ENCODE data around the gene ACSS3.
"Not testable (repeated sequence)": the region's sequence is repeated elsewhere in the genome, so short reads cannot be mapped to it uniquely, and the experiment has no call there.

The ACSS3 gene

GRCh38 chr12:81172851-81173250 lies 95.0 kb downstream of the ACSS3 start:
- DNase-seq (ENCODE audit: low spot score), result no peak
- TF ChIP-seq CTCF (IDR thresholded peaks at IDR 0.05; ENCODE audit: extremely low read depth, insufficient read depth, missing control alignments), result no peak
- in situ Hi-C loops (cut with MboI; ENCODE audit: low pct_unique_long_range_greater_than_20kb, low sequenced_read_pairs, unreplicated experiment), result no loop called here

- in situ Hi-C loops (cut with MboI; ENCODE audit: low pct_unique_long_range_greater_than_20kb, low sequenced_read_pairs, unreplicated experiment), result no loop called here
- TF ChIP-seq CTCF (IDR thresholded peaks at IDR 0.05; ENCODE audit: extremely low read depth, insufficient read depth, missing control alignments), result no peak
- DNase-seq (ENCODE audit: low spot score), result no peak
These were observed 96.8 kb downstream of the ACSS3 start for GRCh38 chr12:81174664-81175063.

GRCh38 chr12:81176796-81177195 lies 98.9 kb downstream of the ACSS3 start:
- DNase-seq (ENCODE audit: low spot score), result no peak
- in situ Hi-C loops (cut with MboI; ENCODE audit: low pct_unique_long_range_greater_than_20kb, low sequenced_read_pairs, unreplicated experiment), result no loop called here
- TF ChIP-seq CTCF (IDR thresholded peaks at IDR 0.05; ENCODE audit: extremely low read depth, insufficient read depth, missing control alignments), result no peak

- no peak for DNase-seq (ENCODE audit: low spot score)
- no peak for TF ChIP-seq CTCF (IDR thresholded peaks at IDR 0.05; ENCODE audit: extremely low read depth, insufficient read depth, missing control alignments)
- in situ Hi-C loops (cut with MboI; ENCODE audit: low pct_unique_long_range_greater_than_20kb, low sequenced_read_pairs, unreplicated experiment), result no loop called here
These were observed 103.8 kb downstream of the ACSS3 start for GRCh38 chr12:81181691-81182090.

- no peak for DNase-seq (ENCODE audit: low spot score)
- in situ Hi-C loops (cut with MboI; ENCODE audit: low pct_unique_long_range_greater_than_20kb, low sequenced_read_pairs, unreplicated experiment), result no loop called here
- no peak for TF ChIP-seq CTCF (IDR thresholded peaks at IDR 0.05; ENCODE audit: extremely low read depth, insufficient read depth, missing control alignments)
These were observed 109.8 kb downstream of the ACSS3 start for GRCh38 chr12:81187686-81188085.

GRCh38 chr12:81196595-81196994 lies 118.7 kb downstream of the ACSS3 start:
- no peak for TF ChIP-seq CTCF (IDR thresholded peaks at IDR 0.05; ENCODE audit: extremely low read depth, insufficient read depth, missing control alignments)
- in situ Hi-C loops (cut with MboI; ENCODE audit: low pct_unique_long_range_greater_than_20kb, low sequenced_read_pairs, unreplicated experiment), result no loop called here
- no peak for DNase-seq (ENCODE audit: low spot score)

GRCh38 chr12:81200561-81200960 lies 122.7 kb downstream of the ACSS3 start:
- in situ Hi-C loops (cut with MboI; ENCODE audit: low pct_unique_long_range_greater_than_20kb, low sequenced_read_pairs, unreplicated experiment); DNase-seq (ENCODE audit: low spot score): not testable (repeated sequence)

Measured in GM13977 (cell line).